ENCODE measurements around the gene SHROOM3.
"Not testable (repeated sequence)": the region's sequence is repeated elsewhere in the genome, so short reads cannot be mapped to it uniquely, and the experiment has no call there.

The SHROOM3 gene

GRCh38 chr4:76727934-76728333 is 292.9 kb downstream of the SHROOM3 start:
- DNase-seq = not testable (repeated sequence)

- DNase-seq = no peak
Measured at GRCh38 chr4:76729460-76729859, 294.4 kb downstream of the SHROOM3 start.

GRCh38 chr4:76729980-76730379 is 295.0 kb downstream of the SHROOM3 start:
- peak in 1 of 3 donors; percentile 25 for DNase-seq

GRCh38 chr4:76732246-76732645 is 297.2 kb downstream of the SHROOM3 start:
- no peak for DNase-seq

GRCh38 chr4:76733068-76733771 is 298.2 kb downstream of the SHROOM3 start:
- no peak for DNase-seq

- DNase-seq = peak in 1 of 3 donors; percentile 39
Measured at GRCh38 chr4:76736414-76736813, 301.4 kb downstream of the SHROOM3 start.

GRCh38 chr4:76737180-76737579 is 302.2 kb downstream of the SHROOM3 start:
- DNase-seq = no peak

GRCh38 chr4:76737771-76738085 is 302.7 kb downstream of the SHROOM3 start:
- no peak for DNase-seq

- DNase-seq = no peak
Measured at GRCh38 chr4:76738086-76738931, 303.3 kb downstream of the SHROOM3 start.

GRCh38 chr4:76740192-76740591 is 305.2 kb downstream of the SHROOM3 start:
- DNase-seq = no peak

- no peak for DNase-seq
Measured at GRCh38 chr4:76740866-76741662, 306.0 kb downstream of the SHROOM3 start.

- no peak for DNase-seq
Measured at GRCh38 chr4:76741663-76742020, 306.6 kb downstream of the SHROOM3 start.

- DNase-seq = no peak
Measured at GRCh38 chr4:76744241-76744921, 309.4 kb downstream of the SHROOM3 start.

GRCh38 chr4:76745240-76745639 is 310.2 kb downstream of the SHROOM3 start:
- DNase-seq = no peak

- no peak for DNase-seq
Measured at GRCh38 chr4:76747563-76747962, 312.5 kb downstream of the SHROOM3 start.

GRCh38 chr4:76748649-76749048 is 313.6 kb downstream of the SHROOM3 start:
- peak; percentile 30 to 46 (median 45) for DNase-seq

GRCh38 chr4:76749355-76749754 is 314.3 kb downstream of the SHROOM3 start:
- no peak for DNase-seq

- no peak for DNase-seq
Measured at GRCh38 chr4:76750716-76751115, 315.7 kb downstream of the SHROOM3 start.

- no peak for DNase-seq
Measured at GRCh38 chr4:76751612-76752343, 316.7 kb downstream of the SHROOM3 start.

GRCh38 chr4:76752861-76753501 is 318.0 kb downstream of the SHROOM3 start:
- DNase-seq = peak in 2 of 3 donors; percentile 7 to 17

GRCh38 chr4:76753814-76754213 is 318.8 kb downstream of the SHROOM3 start:
- no peak for DNase-seq

- no peak for DNase-seq
Measured at GRCh38 chr4:76754439-76754838, 319.4 kb downstream of the SHROOM3 start.

All from suppressor macrophage treated with lipopolysaccharide for 1 hour (primary cell).